Spleen (tissue), 7 donors: Measurements from ENCODE around the gene TPO.

Experiments
- POLR2A ChIP-seq, 3 donors: fragments of 450-650 bp; IDR thresholded peaks; one replicate each; pipeline ENCODE4 v1.5.1; 2017; ENCODE audit warnings: antibody characterized with exemption in 3 of 3, mild to moderate bottlenecking in 1 of 3
- POLR2AphosphoS5 ChIP-seq, 3 donors: sonication (generic); formaldehyde crosslinking; IDR thresholded peaks; one replicate each; pipeline ENCODE4 v1.5.1; 2017; ENCODE audit warnings: antibody characterized with exemption in 3 of 3
- TF ChIP-seq, protein P1 (sequence below), 11 experiments: fragments of 200-600 bp in 7 of 11; fragments of 450-650 bp in 4 of 11; sonication (generic) in 4 of 11; IDR thresholded peaks in 8 of 11; conservative IDR thresholded peaks in 3 of 11; 1 replicate in 7 of 11; 2 replicates in 4 of 11; pipeline versions ENCODE4 v1.4.0 to v1.8.0; 2016 to 2021; ENCODE audit warnings: antibody characterized with exemption in 11 of 11, inconsistent platforms in 4 of 11, mild to moderate bottlenecking in 1 of 11
- donor health status: DM: no; HTN: no; CAD: no; lungs with moderate emphysema.
- donor health status: DM: no; HTN: no; CAD: no.
- donor health status: DM: no; HTN: no; CAD: no.

DNA sequence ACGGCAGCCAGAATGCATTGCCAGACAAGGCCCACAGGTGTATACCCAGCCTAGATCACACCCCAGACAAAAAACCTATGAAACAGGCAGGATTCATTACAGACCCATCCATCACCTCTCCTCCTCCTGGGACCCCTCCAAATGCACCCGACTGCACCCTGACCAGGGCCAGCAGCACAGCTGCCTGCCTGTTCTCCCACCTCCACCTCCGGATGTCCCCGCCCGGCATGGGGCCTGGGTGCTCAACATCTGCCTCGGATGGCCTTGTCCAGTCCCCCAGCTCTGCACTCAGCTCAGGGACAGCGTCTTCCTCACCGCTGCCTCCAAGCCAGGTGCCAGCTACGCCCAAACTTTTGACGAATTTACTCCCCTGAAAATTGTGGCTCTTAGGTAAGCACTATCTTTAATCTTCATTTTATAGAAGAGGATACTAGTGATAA, 91.1 kb downstream of the TPO start:
- peak in 2 of 3 donors; percentile 56 to 61 for TF ChIP-seq POLR2AphosphoS5 (IDR thresholded peaks at IDR 0.05)
- TF ChIP-seq POLR2A (IDR thresholded peaks at IDR 0.05) = no peak
- TF ChIP-seq, protein P1, sequence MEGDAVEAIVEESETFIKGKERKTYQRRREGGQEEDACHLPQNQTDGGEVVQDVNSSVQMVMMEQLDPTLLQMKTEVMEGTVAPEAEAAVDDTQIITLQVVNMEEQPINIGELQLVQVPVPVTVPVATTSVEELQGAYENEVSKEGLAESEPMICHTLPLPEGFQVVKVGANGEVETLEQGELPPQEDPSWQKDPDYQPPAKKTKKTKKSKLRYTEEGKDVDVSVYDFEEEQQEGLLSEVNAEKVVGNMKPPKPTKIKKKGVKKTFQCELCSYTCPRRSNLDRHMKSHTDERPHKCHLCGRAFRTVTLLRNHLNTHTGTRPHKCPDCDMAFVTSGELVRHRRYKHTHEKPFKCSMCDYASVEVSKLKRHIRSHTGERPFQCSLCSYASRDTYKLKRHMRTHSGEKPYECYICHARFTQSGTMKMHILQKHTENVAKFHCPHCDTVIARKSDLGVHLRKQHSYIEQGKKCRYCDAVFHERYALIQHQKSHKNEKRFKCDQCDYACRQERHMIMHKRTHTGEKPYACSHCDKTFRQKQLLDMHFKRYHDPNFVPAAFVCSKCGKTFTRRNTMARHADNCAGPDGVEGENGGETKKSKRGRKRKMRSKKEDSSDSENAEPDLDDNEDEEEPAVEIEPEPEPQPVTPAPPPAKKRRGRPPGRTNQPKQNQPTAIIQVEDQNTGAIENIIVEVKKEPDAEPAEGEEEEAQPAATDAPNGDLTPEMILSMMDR (IDR thresholded peaks at IDR 0.05 in 8 of 11, conservative IDR thresholded peaks at IDR 0.05 in 3 of 11) = no peak
